SK-N-SH (cell line): ENCODE data around the gene MYO16. TPM values are rescaled to one million over a fixed set of nuclear protein-coding genes. Genes with fewer than 3 reads are reported as not detected.
A peak's percentile ranks its signal among the peaks of the same experiment; 100 is the strongest.

Source experiments
- CTCF ChIA-PET: fragments of 300-600, 350-600 bp; formaldehyde crosslinking; extraction: SDS; loops from one replicate; lab custom pipeline; 2021; lab: Yijun Ruan, JAX
- POLR2A ChIA-PET: fragments of 350-600 bp; sonication (Branson Sonifier 250); formaldehyde crosslinking; extraction: SDS; loops from one replicate; lab custom pipeline; 2020; ENCODE audit warnings: antibody characterized with exemption, inconsistent platforms; lab: Yijun Ruan, JAX
- DNase-seq: peaks from one replicate; pipeline ENCODE4 v3.0.0; 2012
- H2AFZ ChIP-seq: fragments of 200-600 bp; sonication (generic); 2 replicates; pipeline ENCODE4 v1.8.1; 2016; ENCODE audit warnings: antibody characterized with exemption, mild to moderate bottlenecking, low read depth
- H3F3A ChIP-seq: fragments of 200-600 bp; sonication (generic); replicated peaks from 2 replicates; pipeline ENCODE3; 2016; ENCODE audit warnings: antibody characterized with exemption, mild to moderate bottlenecking; ENCODE audit not compliant: insufficient read depth
- H3K27ac ChIP-seq, 2 experiments: fragments of 200-500 bp in 1 of 2; fragments of 200-600 bp in 1 of 2; sonication (Bioruptor generic) in 1 of 2; sonication (generic), shearing (Covaris generic) in 1 of 2; 2 replicates each; pipeline versions ENCODE4 v1.5.1 to v1.6.1; 2014 to 2016; ENCODE audit warnings: low read depth in 2 of 2, inconsistent platforms in 1 of 2, low read length in 1 of 2, mild to moderate bottlenecking in 1 of 2, mixed read lengths in 1 of 2
- H3K27me3 ChIP-seq: fragments of 200-600 bp; sonication (generic), shearing (Covaris generic); 2 replicates; pipeline ENCODE4 v1.6.1; 2016; ENCODE audit warnings: mixed run types; ENCODE audit not compliant: insufficient read depth
- H3K36me3 ChIP-seq, 2 experiments: fragments of 200-500 bp in 1 of 2; fragments of 200-600 bp in 1 of 2; sonication (Bioruptor generic) in 1 of 2; sonication (generic) in 1 of 2; replicated peaks in 1 of 2; 2 replicates each; pipeline versions ENCODE3 to v1.5.1; 2014 to 2016; ENCODE audit warnings: low read length in 1 of 2, mild to moderate bottlenecking in 1 of 2; ENCODE audit not compliant: insufficient read depth in 2 of 2, control insufficient read depth in 1 of 2
- H3K4me1 ChIP-seq, 2 experiments: fragments of 200-500 bp in 1 of 2; fragments of 200-600 bp in 1 of 2; sonication (Bioruptor generic) in 1 of 2; sonication (generic), shearing (Covaris generic) in 1 of 2; 2 replicates each; pipeline versions ENCODE4 v1.5.1 to v1.6.1; 2014 to 2016; ENCODE audit warnings: low read depth in 1 of 2, low read length in 1 of 2, mixed run types in 1 of 2; ENCODE audit not compliant: insufficient read depth in 2 of 2, control insufficient read depth in 1 of 2
- H3K4me2 ChIP-seq: fragments of 200-600 bp; sonication (generic), shearing (Covaris generic); 2 replicates; pipeline ENCODE4 v1.6.1; 2017; ENCODE audit warnings: mixed run types
- H3K4me3 ChIP-seq, 2 experiments: fragments of 200-500 bp in 1 of 2; fragments of 200-600 bp in 1 of 2; sonication (Bioruptor generic) in 1 of 2; sonication (generic), shearing (Covaris generic) in 1 of 2; 2 replicates each; pipeline versions ENCODE4 v1.5.1 to v1.8.1; 2014 to 2016; ENCODE audit warnings: low read depth in 2 of 2, inconsistent platforms in 1 of 2, low read length in 1 of 2, mild to moderate bottlenecking in 1 of 2, mixed read lengths in 1 of 2, moderate library complexity in 1 of 2
- H3K79me2 ChIP-seq: fragments of 200-600 bp; sonication (generic); 2 replicates; pipeline ENCODE4 v1.8.1; 2017; ENCODE audit warnings: mild to moderate bottlenecking; ENCODE audit not compliant: insufficient read depth
- H3K9ac ChIP-seq: fragments of 200-600 bp; sonication (generic); 2 replicates; pipeline ENCODE4 v1.6.1; 2017; ENCODE audit warnings: mixed run types
- H3K9me2 ChIP-seq: fragments of 200-600 bp; sonication (generic); 2 replicates; pipeline ENCODE4 v1.6.1; 2017; ENCODE audit warnings: mixed run types
- H3K9me3 ChIP-seq: fragments of 200-600 bp; sonication (generic); 2 replicates; pipeline ENCODE4 v1.6.1; 2017; ENCODE audit warnings: mixed run types, mild to moderate bottlenecking, moderate library complexity
- H4K20me1 ChIP-seq: fragments of 200-600 bp; sonication (generic); 2 replicates; pipeline ENCODE4 v1.6.1; 2017; ENCODE audit warnings: mild to moderate bottlenecking, mixed run types; ENCODE audit not compliant: insufficient read depth
- CHD2 ChIP-seq: fragments of 150-350 bp; IDR thresholded peaks from 2 replicates; pipeline ENCODE4 v1.6.1; 2018; ENCODE audit warnings: low read length; ENCODE audit not compliant: partially characterized antibody
- ELF1 ChIP-seq: IDR thresholded peaks from 2 replicates; pipeline ENCODE4 v1.4.0; 2012
- EP300 ChIP-seq, 2 experiments: IDR thresholded peaks; 2 replicates each; pipeline versions ENCODE4 v1.4.0 to v1.6.1; 2012; ENCODE audit warnings: borderline replicate concordance in 1 of 2, low read depth in 1 of 2, low read length in 1 of 2
- EZH2phosphoT487 ChIP-seq: fragments of 200-600 bp; sonication (generic); IDR thresholded peaks from 2 replicates; pipeline ENCODE4 v1.6.1; 2017; ENCODE audit warnings: low read depth, mixed run types, mild to moderate bottlenecking, antibody characterized with exemption, moderate library complexity, borderline replicate concordance
- FOSL2 ChIP-seq: IDR thresholded peaks from 2 replicates; pipeline ENCODE4 v1.4.0; 2012; ENCODE audit warnings: low read depth, mild to moderate bottlenecking, moderate library complexity, borderline replicate concordance
- FOXJ3 ChIP-seq: sonication (generic); formaldehyde crosslinking; IDR thresholded peaks from 2 replicates; pipeline ENCODE4 v1.5.1; 2020; ENCODE audit warnings: mild to moderate bottlenecking, missing genetic modification reagents
- FOXM1 ChIP-seq: IDR thresholded peaks from 2 replicates; pipeline ENCODE4 v1.4.0; 2012; ENCODE audit warnings: low read depth, mild to moderate bottlenecking
- GABPA ChIP-seq: IDR thresholded peaks from 2 replicates; pipeline ENCODE4 v1.4.0; 2012; ENCODE audit warnings: low read depth, mild to moderate bottlenecking
- JUND ChIP-seq: IDR thresholded peaks from 2 replicates; pipeline ENCODE4 v1.4.0; 2012
- MAX ChIP-seq: IDR thresholded peaks from 2 replicates; pipeline ENCODE4 v1.4.0; 2012; ENCODE audit warnings: low read depth
- MEF2A ChIP-seq: IDR thresholded peaks from 2 replicates; pipeline ENCODE4 v1.4.0; 2012; ENCODE audit warnings: low read depth, borderline replicate concordance
- NFIC ChIP-seq: IDR thresholded peaks from 2 replicates; pipeline ENCODE4 v1.4.0; 2012; ENCODE audit warnings: borderline replicate concordance
- RAD21 ChIP-seq: IDR thresholded peaks from 2 replicates; pipeline ENCODE4 v1.6.1; 2012; ENCODE audit warnings: mild to moderate bottlenecking, low read length
- RXRA ChIP-seq: IDR thresholded peaks from 2 replicates; pipeline ENCODE4 v1.4.0; 2012; ENCODE audit warnings: low read depth, mild to moderate bottlenecking, borderline replicate concordance
- TAF1 ChIP-seq: IDR thresholded peaks from 2 replicates; pipeline ENCODE4 v1.6.1; 2012; ENCODE audit warnings: low read depth, mild to moderate bottlenecking, low read length, moderate library complexity, borderline replicate concordance
- TEAD4 ChIP-seq: IDR thresholded peaks from 2 replicates; pipeline ENCODE4 v1.4.0; 2012; ENCODE audit warnings: mild to moderate bottlenecking, borderline replicate concordance; ENCODE audit not compliant: insufficient read depth
- USF1 ChIP-seq: IDR thresholded peaks from 2 replicates; pipeline ENCODE4 v1.4.0; 2012; ENCODE audit warnings: low read depth, borderline replicate concordance
- USF2 ChIP-seq: fragments of 150-350 bp; IDR thresholded peaks from 2 replicates; pipeline ENCODE4 v1.6.1; 2017; ENCODE audit warnings: antibody characterized with exemption, low read length, low read depth, borderline replicate concordance
- YY1 ChIP-seq: IDR thresholded peaks from 2 replicates; pipeline ENCODE4 v1.4.0; 2012; ENCODE audit warnings: low read depth, mild to moderate bottlenecking
- WGBS: methylation state at CpG from one replicate; pipeline ENCODE4 v1.1.6; 2017; ENCODE audit warnings: low lambda C conversion rate; 5-methylcytosine and 5-hydroxymethylcytosine counted together
- polyA plus RNA-seq, 3 experiments: library from polyadenylated mRNA; depleted of rRNA; stranded (reverse); fragments of >200 nt; gene quantifications; 2 replicates each; pipeline ENCODE4 v1.2.3, GENCODE V29; 2012

Gene MYO16
- polyA plus RNA-seq, 1 of the 3 experiments (the other 2 are of a cell fraction) = 0.07 TPM

GRCh38 chr13:108816375-108816774 lies 187.0 kb downstream of the MYO16 start:
- DNase-seq = no peak
- CTCF ChIA-PET = no interaction called here

GRCh38 chr13:108827646-108828045 lies 198.2 kb downstream of the MYO16 start:
- H3K9me2 ChIP-seq = no peaks in the 10 kb centered on the region
- H3K36me3 ChIP-seq = no peaks in the 10 kb centered on the region
- TF ChIP-seq ELF1 = no peak
- no peaks in the 10 kb centered on the region for H3F3A ChIP-seq
- no peak overlapping the region for H3K4me3 ChIP-seq
- H2AFZ ChIP-seq = no peak overlapping the region
- H3K79me2 ChIP-seq = no peaks in the 10 kb centered on the region
- no peaks in the 10 kb centered on the region for H4K20me1 ChIP-seq
- no peak overlapping the region for H3K4me2 ChIP-seq
- ChIA-PET CTCF (no interaction called here), POLR2A (no interaction called here)
- no peaks in the 10 kb centered on the region; a peak in 1 of 4 replicates for H3K4me1 ChIP-seq
- DNase-seq = peak; percentile 8
- H3K27ac ChIP-seq = no peak overlapping the region
- H3K9ac ChIP-seq = no peak overlapping the region
- H3K27me3 ChIP-seq = no peaks in the 10 kb centered on the region
- 25% methylated on average over 4 of the region's 4 CpGs for WGBS
- 0 out of 2 replicates have a peak, but pooled peaks cover 4% of the 10 kb centered on the region for H3K9me3 ChIP-seq

More at GRCh38 chr13:108816375-108816774, 187.0 kb downstream of the MYO16 start:
- Histone ChIP-seq H3K4me2 (no peak overlapping the region), H3K36me3 (no peaks in the 10 kb centered on the region), H3K9me2 (no peaks in the 10 kb centered on the region), H3K27me3 (no peaks in the 10 kb centered on the region), H3F3A (no peaks in the 10 kb centered on the region), H3K9me3 (no peaks in the 10 kb centered on the region), H3K4me3 (no peak overlapping the region), H3K4me1 (no peaks in the 10 kb centered on the region), H2AFZ (no peak overlapping the region), H3K79me2 (no peaks in the 10 kb centered on the region), H3K27ac (no peak overlapping the region), H3K9ac (no peak overlapping the region), H4K20me1 (no peaks in the 10 kb centered on the region)
- WGBS = 62% methylated on average over 8 of the region's 8 CpGs
- TF ChIP-seq FOXM1 = no peak
- no peak for TF ChIP-seq ELF1
- TF ChIP-seq FOSL2 = no peak
- no peak for TF ChIP-seq CHD2
- no peak for TF ChIP-seq USF1
- TF ChIP-seq RAD21 = no peak
- no peak for TF ChIP-seq JUND
- TF ChIP-seq EZH2phosphoT487 = no peak
- TF ChIP-seq FOXJ3 (CRISPR knock-in tag) = no peak
- TF ChIP-seq MEF2A = no peak
- no peak for TF ChIP-seq YY1
- no peak for TF ChIP-seq GABPA
- no peak for TF ChIP-seq NFIC
- TF ChIP-seq TEAD4 = no peak
- no peak for TF ChIP-seq RXRA
- no peak for TF ChIP-seq TAF1
- TF ChIP-seq EP300 (IDR thresholded peaks at IDR 0.05; ENCODE audit: borderline replicate concordance in 1 of 2, low read depth in 1 of 2, low read length in 1 of 2) = no peak
- TF ChIP-seq USF2 = no peak
- no peak for TF ChIP-seq MAX
- POLR2A ChIA-PET = no interaction called here
